HEK293 (cell line): ENCODE results near the gene ERO1B.

Experiments
- CTCF ChIA-PET: fragments of 350-600 bp; formaldehyde crosslinking; extraction: SDS; loops from one replicate; lab custom pipeline; 2021; ENCODE audit warnings: antibody characterized with exemption; lab: Yijun Ruan, JAX
- POLR2A ChIA-PET: fragments of 300-600 bp; formaldehyde crosslinking; extraction: SDS; loops from one replicate; lab custom pipeline; 2020; ENCODE audit warnings: antibody characterized with exemption, inconsistent platforms; lab: Yijun Ruan, JAX
- H3K27ac ChIP-seq: fragments of 200-500 bp; sonication (Bioruptor generic); 2 replicates; pipeline ENCODE4 v1.5.1; 2014; ENCODE audit warnings: low read depth, low read length, control low read depth, inconsistent platforms; ENCODE audit errors: extremely low read depth
- H3K36me3 ChIP-seq, 2 experiments: fragments of 200-500 bp in 1 of 2; sonication (Bioruptor generic) in 1 of 2; 1 replicate in 1 of 2; 2 replicates in 1 of 2; pipeline ENCODE4 v1.5.1; 2014 to 2017; ENCODE audit warnings: inconsistent platforms in 2 of 2, low read length in 2 of 2; ENCODE audit not compliant: control insufficient read depth in 2 of 2, insufficient read depth in 1 of 2
- H3K4me1 ChIP-seq: fragments of 200-500 bp; sonication (Bioruptor generic); 2 replicates; pipeline ENCODE4 v1.5.1; 2014; ENCODE audit warnings: mild to moderate bottlenecking, low read length, inconsistent platforms; ENCODE audit not compliant: control insufficient read depth, insufficient read depth
- H3K4me3 ChIP-seq: 2 replicates; pipeline ENCODE4 v1.5.1; 2011; ENCODE audit warnings: low read depth, mild to moderate bottlenecking, control low read depth, low read length, moderate library complexity
- H3K9me3 ChIP-seq: fragments of 200-500 bp; sonication (Bioruptor generic); 2 replicates; pipeline ENCODE4 v1.5.1; 2014; ENCODE audit warnings: low read depth, low read length, inconsistent platforms; ENCODE audit not compliant: control insufficient read depth, insufficient read depth
- MEIS1 ChIP-seq: sonication (generic); formaldehyde crosslinking; IDR thresholded peaks from 2 replicates; pipeline ENCODE4 v1.8.1; 2022; ENCODE audit warnings: missing genetic modification reagents, mild to moderate bottlenecking, borderline replicate concordance
- OVOL3 ChIP-seq: fragments of 450-650 bp; formaldehyde crosslinking; IDR thresholded peaks from 2 replicates; pipeline ENCODE4 v1.5.1; 2016; ENCODE audit warnings: missing biosample characterization, missing genetic modification characterization
- SETDB1 ChIP-seq: IDR thresholded peaks from one replicate; pipeline ENCODE4 v1.6.1; 2017; ENCODE audit warnings: mild to moderate bottlenecking, low read length, moderate library complexity, mixed read lengths; ENCODE audit not compliant: insufficient read length
- ZBTB1 ChIP-seq: fragments of 450-650 bp; formaldehyde crosslinking; IDR thresholded peaks from 2 replicates; pipeline ENCODE4 v1.5.1; 2016; ENCODE audit warnings: missing biosample characterization, missing genetic modification characterization
- ZBTB48 ChIP-seq: fragments of 450-650 bp; formaldehyde crosslinking; IDR thresholded peaks from 2 replicates; pipeline ENCODE4 v1.5.1; 2016; ENCODE audit warnings: missing biosample characterization, missing genetic modification characterization
- ZNF138 ChIP-seq: fragments of 450-650 bp; formaldehyde crosslinking; IDR thresholded peaks from 2 replicates; pipeline ENCODE4 v1.5.1; 2016; ENCODE audit warnings: missing biosample characterization, missing genetic modification characterization, borderline replicate concordance
- ZNF2 ChIP-seq: fragments of 450-650 bp; formaldehyde crosslinking; IDR thresholded peaks from 2 replicates; pipeline ENCODE4 v1.5.1; 2016; ENCODE audit warnings: missing biosample characterization, missing genetic modification characterization
- ZNF214 ChIP-seq: fragments of 450-650 bp; formaldehyde crosslinking; IDR thresholded peaks from 2 replicates; pipeline ENCODE4 v1.5.1; 2017; ENCODE audit warnings: missing biosample characterization, mild to moderate bottlenecking, missing genetic modification characterization, borderline replicate concordance
- ZNF341 ChIP-seq: fragments of 450-650 bp; formaldehyde crosslinking; IDR thresholded peaks from 2 replicates; pipeline ENCODE4; 2016; ENCODE audit warnings: low read depth, missing biosample characterization, missing genetic modification characterization
- ZNF423 ChIP-seq: fragments of 450-650 bp; formaldehyde crosslinking; IDR thresholded peaks from 2 replicates; pipeline ENCODE4 v1.5.1; 2016; ENCODE audit warnings: missing biosample characterization, missing genetic modification characterization
- ZNF660 ChIP-seq: fragments of 450-650 bp; IDR thresholded peaks from 2 replicates; pipeline ENCODE4 v1.5.1; 2018; ENCODE audit warnings: missing biosample characterization, mild to moderate bottlenecking, missing genetic modification characterization
- ZNF747 ChIP-seq: fragments of 450-650 bp; formaldehyde crosslinking; IDR thresholded peaks from 2 replicates; pipeline ENCODE4 v1.5.1; 2016; ENCODE audit warnings: missing biosample characterization, missing genetic modification characterization
- ZNF785 ChIP-seq: fragments of 450-650 bp; formaldehyde crosslinking; IDR thresholded peaks from 2 replicates; pipeline ENCODE4 v1.5.1; 2016; ENCODE audit warnings: missing biosample characterization, missing genetic modification characterization
- ZSCAN16 ChIP-seq: fragments of 450-650 bp; formaldehyde crosslinking; IDR thresholded peaks from 2 replicates; pipeline ENCODE4 v1.5.1; 2016; ENCODE audit warnings: missing biosample characterization, missing genetic modification characterization
- ZSCAN30 ChIP-seq: fragments of 450-650 bp; IDR thresholded peaks from 2 replicates; pipeline ENCODE4 v1.5.1; 2018; ENCODE audit warnings: missing biosample characterization, mild to moderate bottlenecking, missing genetic modification characterization, moderate library complexity
- ZXDB ChIP-seq: fragments of 450-650 bp; formaldehyde crosslinking; IDR thresholded peaks from 2 replicates; pipeline ENCODE4 v1.5.1; 2016; ENCODE audit warnings: missing biosample characterization, missing genetic modification characterization
- TF ChIP-seq, protein P1 (sequence below): fragments of 450-650 bp; formaldehyde crosslinking; IDR thresholded peaks from 2 replicates; pipeline ENCODE4 v1.5.1; 2016; ENCODE audit warnings: missing biosample characterization, missing genetic modification characterization, borderline replicate concordance
- TF ChIP-seq, protein P2 (sequence below): fragments of 450-650 bp; formaldehyde crosslinking; IDR thresholded peaks from 2 replicates; pipeline ENCODE4 v1.5.1; 2016; ENCODE audit warnings: missing biosample characterization, missing genetic modification characterization
- TF ChIP-seq, protein P3 (sequence below): fragments of 450-650 bp; formaldehyde crosslinking; IDR thresholded peaks from 2 replicates; pipeline ENCODE4 v1.5.1; 2016; ENCODE audit warnings: missing biosample characterization, missing genetic modification characterization

The ERO1B gene

DNA sequence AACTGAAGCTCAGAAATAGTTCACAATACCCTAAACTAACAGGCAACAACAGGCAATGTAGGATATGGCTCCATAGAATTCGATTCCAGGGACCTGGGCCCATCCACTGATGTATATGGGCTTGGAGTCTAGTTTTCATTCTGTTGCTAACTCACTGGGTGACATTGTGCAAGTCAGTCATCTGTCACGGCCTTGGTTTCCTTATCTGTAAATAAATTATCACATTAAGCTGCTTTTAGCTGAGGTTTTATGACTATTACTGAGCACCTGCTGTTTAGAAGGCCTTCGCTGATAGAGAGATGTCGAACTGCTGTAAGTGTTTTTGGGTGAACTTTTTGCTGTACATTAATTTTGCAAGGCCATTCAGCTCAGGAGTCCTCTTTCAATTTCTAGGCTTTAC, 22.9 kb upstream of the ERO1B start (continued):
- TF ChIP-seq, protein P1, sequence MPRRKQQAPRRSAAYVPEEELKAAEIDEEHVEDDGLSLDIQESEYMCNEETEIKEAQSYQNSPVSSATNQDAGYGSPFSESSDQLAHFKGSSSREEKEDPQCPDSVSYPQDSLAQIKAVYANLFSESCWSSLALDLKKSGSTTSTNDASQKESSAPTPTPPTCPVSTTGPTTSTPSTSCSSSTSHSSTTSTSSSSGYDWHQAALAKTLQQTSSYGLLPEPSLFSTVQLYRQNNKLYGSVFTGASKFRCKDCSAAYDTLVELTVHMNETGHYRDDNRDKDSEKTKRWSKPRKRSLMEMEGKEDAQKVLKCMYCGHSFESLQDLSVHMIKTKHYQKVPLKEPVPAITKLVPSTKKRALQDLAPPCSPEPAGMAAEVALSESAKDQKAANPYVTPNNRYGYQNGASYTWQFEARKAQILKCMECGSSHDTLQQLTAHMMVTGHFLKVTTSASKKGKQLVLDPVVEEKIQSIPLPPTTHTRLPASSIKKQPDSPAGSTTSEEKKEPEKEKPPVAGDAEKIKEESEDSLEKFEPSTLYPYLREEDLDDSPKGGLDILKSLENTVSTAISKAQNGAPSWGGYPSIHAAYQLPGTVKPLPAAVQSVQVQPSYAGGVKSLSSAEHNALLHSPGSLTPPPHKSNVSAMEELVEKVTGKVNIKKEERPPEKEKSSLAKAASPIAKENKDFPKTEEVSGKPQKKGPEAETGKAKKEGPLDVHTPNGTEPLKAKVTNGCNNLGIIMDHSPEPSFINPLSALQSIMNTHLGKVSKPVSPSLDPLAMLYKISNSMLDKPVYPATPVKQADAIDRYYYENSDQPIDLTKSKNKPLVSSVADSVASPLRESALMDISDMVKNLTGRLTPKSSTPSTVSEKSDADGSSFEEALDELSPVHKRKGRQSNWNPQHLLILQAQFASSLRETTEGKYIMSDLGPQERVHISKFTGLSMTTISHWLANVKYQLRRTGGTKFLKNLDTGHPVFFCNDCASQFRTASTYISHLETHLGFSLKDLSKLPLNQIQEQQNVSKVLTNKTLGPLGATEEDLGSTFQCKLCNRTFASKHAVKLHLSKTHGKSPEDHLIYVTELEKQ (tag by site-specific recombination) = no peak
- TF ChIP-seq ZSCAN16 = no peak

DNA sequence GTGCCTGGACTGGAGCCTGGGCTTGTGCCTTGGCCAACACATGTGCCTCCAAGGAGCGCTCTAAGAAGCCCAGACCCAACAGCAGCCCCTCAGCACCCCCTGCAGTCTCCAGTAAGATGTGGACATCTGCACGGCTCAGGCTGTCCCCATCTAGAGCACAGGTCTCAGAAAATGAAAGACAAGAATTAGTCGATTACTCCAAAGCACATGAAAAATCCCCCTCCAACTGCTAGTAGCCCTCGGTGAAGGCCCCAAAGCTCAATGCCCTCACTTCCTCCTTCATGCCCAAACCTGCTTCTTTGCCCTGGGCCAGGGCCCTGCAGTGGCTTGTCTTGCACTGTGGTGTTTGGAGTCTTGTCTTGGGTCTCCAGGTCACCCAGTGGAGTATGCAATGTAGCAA, 21.9 kb upstream of the ERO1B start:
- CTCF ChIA-PET = no interaction called here
- no peak overlapping the region for H3K4me3 ChIP-seq
- TF ChIP-seq, protein P2, sequence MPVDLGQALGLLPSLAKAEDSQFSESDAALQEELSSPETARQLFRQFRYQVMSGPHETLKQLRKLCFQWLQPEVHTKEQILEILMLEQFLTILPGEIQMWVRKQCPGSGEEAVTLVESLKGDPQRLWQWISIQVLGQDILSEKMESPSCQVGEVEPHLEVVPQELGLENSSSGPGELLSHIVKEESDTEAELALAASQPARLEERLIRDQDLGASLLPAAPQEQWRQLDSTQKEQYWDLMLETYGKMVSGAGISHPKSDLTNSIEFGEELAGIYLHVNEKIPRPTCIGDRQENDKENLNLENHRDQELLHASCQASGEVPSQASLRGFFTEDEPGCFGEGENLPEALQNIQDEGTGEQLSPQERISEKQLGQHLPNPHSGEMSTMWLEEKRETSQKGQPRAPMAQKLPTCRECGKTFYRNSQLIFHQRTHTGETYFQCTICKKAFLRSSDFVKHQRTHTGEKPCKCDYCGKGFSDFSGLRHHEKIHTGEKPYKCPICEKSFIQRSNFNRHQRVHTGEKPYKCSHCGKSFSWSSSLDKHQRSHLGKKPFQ (tag by site-specific recombination) = no peak
- no peak for TF ChIP-seq ZNF660 (tag by site-specific recombination)
- TF ChIP-seq ZBTB1 (tag by site-specific recombination) = no peak
- no peak for TF ChIP-seq ZNF423 (tag by site-specific recombination)
- no peak for TF ChIP-seq ZNF214 (tag by site-specific recombination)
- TF ChIP-seq ZSCAN30 (tag by site-specific recombination) = no peak
- no peak for TF ChIP-seq ZNF785
- no peak for TF ChIP-seq ZNF341 (tag by site-specific recombination)
- no peak for TF ChIP-seq OVOL3
- TF ChIP-seq MEIS1 (CRISPR knock-in tag) = no peak
- no peak for TF ChIP-seq ZNF747 (tag by site-specific recombination)
- no peak for TF ChIP-seq SETDB1
- TF ChIP-seq ZBTB48 (tag by site-specific recombination) = no peak
- TF ChIP-seq, all 188 proteins: peak for 0
- Histone ChIP-seq H3K4me1 (peaks cover 6% of the 10 kb centered on the region), H3K36me3 (no peaks in the 10 kb centered on the region), H3K27ac (no peak overlapping the region), H3K9me3 (no peaks in the 10 kb centered on the region)
- POLR2A ChIA-PET = no interaction called here

DNA sequence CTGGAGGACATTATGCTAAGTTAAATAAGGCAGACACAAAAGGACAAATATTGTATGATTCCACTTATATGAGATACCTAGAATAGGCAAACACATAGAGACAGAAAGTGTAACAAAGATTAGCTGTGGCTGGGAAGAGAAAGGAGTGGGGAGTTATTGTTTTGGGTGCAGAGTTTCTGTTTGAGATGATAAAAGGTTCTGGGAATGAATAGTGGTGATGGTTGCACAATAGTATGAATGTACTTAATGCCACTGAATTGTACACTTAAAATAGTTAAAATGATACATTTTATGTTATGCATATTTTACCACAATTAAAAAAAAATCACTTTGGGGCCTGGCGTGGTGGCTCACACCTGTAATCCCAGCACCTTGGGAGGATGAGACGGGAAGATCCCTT, 21.2 kb upstream of the ERO1B start:
- no peaks in the 10 kb centered on the region for H3K9me3 ChIP-seq
- ChIA-PET CTCF (no interaction called here), POLR2A (no interaction called here)

More for the DNA sequence above, 21.2 kb upstream of the ERO1B start:
- peaks cover 6% of the 10 kb centered on the region for H3K4me1 ChIP-seq
- peak; percentile 97 for TF ChIP-seq ZNF2
- TF ChIP-seq ZNF138 = no peak
- TF ChIP-seq, protein P3, sequence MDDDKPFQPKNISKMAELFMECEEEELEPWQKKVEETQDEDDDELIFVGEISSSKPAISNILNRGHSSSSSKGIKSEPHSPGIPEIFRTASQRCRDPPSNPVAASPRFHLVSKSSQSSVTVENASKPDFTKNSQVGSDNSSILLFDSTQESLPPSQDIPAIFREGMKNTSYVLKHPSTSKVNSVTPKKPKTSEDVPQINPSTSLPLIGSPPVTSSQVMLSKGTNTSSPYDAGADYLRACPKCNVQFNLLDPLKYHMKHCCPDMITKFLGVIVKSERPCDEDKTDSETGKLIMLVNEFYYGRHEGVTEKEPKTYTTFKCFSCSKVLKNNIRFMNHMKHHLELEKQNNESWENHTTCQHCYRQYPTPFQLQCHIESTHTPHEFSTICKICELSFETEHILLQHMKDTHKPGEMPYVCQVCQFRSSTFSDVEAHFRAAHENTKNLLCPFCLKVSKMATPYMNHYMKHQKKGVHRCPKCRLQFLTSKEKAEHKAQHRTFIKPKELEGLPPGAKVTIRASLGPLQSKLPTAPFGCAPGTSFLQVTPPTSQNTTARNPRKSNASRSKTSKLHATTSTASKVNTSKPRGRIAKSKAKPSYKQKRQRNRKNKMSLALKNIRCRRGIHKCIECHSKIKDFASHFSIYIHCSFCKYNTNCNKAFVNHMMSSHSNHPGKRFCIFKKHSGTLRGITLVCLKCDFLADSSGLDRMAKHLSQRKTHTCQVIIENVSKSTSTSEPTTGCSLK (tag by site-specific recombination) = no peak
- TF ChIP-seq MEIS1 (CRISPR knock-in tag) = no peak
- no peak for TF ChIP-seq ZXDB (tag by site-specific recombination)
- H3K27ac ChIP-seq = no peak overlapping the region
- no peaks in the 10 kb centered on the region for H3K36me3 ChIP-seq
- H3K4me3 ChIP-seq = no peak overlapping the region
